HG03432 (cell line): ENCODE measurements around the gene DCXR.
A peak's percentile ranks its signal among the peaks of the same experiment; 100 is the strongest.

ENCODE experiments used
- ATAC-seq: cut with Tn5 transposase; IDR thresholded peaks from one replicate; pipeline ENCODE4 v1.9.1; 2021; ENCODE audit warnings: mild to moderate bottlenecking, moderate library complexity; ENCODE audit not compliant: unreplicated experiment

Gene DCXR

GRCh38 chr17:82024859-82025258 lies 12.6 kb downstream of the DCXR start:
- ATAC-seq, result no peak

DNA sequence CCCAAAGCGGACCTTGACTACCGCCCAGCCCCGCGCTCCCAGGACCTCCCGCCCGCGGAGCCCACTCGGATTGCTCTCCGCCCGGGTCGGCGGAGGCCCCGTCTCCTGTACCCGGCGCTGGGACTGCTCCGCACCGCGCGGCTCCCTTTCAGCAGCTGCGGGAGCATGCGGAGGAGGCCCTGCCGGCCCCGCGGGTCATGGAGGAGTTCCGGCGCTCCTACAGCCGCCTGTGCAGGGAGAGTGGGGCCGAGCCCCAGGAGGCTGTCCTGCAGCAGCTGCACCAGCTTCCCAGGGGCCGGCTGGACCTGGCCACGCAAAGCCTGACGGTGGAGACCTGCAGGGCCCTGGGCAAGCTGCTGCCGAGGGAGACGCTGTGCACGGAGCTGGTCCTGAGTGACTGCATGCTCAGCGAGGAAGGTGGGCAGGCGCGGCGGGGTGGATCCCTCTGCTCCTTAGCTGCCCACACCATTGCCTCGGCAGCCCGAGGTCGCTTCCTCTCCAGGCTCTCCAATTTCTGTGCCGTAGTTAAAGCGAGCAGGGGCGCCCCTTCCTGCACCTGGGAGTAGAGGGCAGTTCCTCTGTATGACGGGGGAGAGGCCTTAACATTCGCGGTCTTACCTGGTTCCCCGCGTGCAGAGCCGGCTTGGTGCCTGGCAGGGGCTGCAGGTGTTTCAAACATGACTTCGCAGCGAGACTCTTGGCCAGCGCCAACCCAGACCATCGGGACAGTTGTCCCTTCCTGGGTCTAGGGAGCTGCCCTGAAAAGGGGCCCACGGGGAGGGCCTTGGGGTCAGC lies 13.9 kb downstream of the DCXR start:
- ATAC-seq, result peak; percentile 1

- peak; percentile 84 for ATAC-seq
These were observed 14.5 kb downstream of the DCXR start, which contains the start of gene LRRC45 for GRCh38 chr17:82022981-82023446. Gene LRRC45, plus strand, starts transcription at chr17:82023305. Its CDS starts 339 bp downstream, at chr17:82023644.

- no peak for ATAC-seq
These were observed 15.1 kb downstream of the DCXR start, which contains the start of gene CENPX for GRCh38 chr17:82022310-82022980. Gene CENPX, minus strand, starts transcription at chr17:82022878. Its CDS starts 17 bp downstream, at chr17:82022861.

DNA sequence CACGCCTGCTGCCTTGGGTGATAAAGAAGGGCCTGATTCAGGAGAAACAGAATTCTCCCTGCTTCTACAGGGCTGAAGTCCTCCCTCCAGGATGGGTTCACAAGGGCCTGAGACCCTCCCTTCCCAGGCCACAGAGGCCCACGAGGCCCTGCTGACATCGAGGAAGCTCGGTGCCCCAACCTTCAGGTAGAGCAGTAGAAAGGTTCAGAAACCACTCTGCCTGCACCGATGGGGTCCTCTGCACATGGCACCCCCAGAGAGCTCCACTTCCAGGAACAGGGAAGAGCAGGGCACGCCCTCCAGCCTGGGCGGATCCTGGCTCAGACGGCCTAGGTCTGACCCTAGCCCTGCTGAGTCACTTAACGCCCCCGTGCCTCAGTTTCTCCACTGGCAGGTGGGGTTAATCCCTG lies 15.6 kb downstream of the DCXR start:
- ATAC-seq, result no peak

DNA sequence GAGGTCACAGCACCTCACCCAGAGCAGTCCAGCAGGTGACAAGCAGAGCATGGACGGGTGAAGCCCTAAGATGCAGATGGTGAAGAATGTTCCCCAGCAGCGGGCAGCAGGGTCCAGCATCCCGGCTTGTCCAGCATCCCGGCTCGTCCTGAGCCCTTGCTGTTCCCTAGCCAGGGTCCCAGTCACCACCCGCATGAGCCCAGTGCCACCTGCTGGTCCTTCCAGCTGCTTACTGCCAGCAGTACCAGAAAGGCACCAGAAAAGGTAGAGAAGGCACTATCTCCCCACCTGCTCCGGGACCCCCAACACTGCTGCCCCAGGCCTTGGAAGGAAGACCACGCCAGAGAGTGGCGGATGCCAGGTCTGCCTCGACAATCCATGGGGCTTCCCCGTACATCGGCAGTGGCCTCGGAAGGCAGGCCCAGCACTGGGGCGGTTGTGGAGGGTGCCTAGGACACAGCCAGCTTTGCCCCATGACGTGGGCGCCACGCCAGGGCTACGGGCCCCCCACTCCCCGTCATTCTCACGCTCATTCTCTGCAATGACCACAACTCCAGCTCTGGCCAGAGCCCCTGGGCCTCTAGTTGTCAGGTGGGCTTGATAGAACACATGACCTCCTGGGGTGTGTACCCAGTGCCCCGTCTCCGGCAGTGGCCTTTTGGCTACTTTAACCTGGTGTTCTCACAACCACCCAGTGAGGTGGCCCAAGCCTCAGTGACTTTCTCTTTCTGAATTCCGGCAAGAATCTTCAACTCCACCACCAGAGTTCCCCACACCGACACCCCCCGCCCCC lies 16.2 kb downstream of the DCXR start:
- no peak for ATAC-seq

- ATAC-seq, result no peak
These were observed 16.9 kb downstream of the DCXR start for GRCh38 chr17:82020572-82021106.

- no peak for ATAC-seq
These were observed 17.6 kb downstream of the DCXR start for GRCh38 chr17:82019690-82020571.

DNA sequence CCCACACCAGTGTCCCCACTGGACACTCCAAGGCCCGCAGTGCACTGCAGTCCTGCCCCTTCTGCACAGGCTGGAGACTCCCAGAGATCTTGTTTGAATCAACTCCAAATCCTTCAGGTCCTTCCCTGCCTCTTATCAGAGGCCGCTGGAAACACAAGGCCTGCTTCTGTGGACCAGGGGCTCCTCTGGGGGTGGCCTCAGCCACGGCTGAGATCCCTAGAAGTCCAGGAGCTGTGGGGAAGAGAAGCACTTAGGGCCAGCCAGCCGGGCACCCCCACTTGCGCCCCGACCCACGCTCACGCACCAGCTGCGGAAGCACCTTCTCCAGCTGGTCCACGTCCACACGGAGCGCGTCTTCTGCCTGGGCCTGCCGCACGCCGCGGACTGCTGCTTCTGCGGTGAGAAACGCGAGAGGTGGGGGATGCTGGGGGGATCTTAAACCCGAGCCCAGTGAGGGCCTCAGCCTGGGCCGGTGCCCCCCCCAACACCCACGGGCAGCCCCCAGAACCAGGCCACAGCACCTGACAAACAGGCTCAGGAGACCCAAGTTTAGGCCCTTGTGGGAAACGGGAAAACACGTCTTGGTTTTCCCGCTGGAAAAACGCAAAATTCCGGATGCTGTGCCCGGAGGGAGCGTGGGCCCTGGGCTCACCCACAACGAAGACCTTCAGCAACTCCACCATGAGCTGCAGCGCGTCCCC lies 18.4 kb downstream of the DCXR start:
- ATAC-seq, result no peak

DNA sequence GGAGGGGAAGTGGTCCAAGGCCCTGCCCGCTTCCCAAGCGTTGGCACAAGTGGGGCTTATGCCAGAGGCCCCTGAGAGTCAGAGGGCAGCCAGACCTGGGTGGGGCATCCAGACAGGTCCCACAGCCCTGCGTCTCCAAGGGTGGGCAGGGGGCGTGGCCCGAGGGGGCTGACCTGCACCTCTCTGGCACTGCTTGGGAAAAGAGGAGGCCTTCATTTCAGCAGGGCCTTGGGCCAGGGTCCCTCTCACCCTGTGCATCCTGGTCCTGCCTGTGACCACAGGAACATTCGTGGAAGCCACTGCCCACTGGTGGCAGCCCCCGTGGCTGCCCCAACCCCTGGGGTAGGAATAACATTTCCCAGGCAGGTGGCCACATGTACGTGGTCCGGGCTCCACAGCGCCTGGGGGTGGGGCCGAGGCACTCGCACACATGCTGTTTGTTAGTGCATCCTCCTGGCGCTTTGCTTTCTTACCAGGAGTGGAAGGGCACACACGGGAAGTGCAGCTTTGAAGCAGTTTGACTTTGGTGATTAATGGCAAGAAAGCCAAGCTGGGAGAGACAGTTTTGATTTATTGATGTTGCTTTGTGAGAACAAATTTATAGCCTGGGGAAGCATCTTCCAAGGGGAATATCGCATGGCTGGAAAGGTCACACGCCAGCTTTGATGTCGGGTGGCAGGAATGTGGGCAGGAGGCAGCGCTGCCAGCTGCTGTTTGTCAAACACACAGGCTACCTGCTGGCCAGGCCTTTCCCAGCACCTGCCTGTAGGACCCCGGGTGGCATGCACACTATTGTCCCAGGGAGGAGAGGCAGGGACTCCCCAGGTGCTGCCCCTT lies 19.1 kb downstream of the DCXR start:
- ATAC-seq, result no peak

- ATAC-seq, result no peak
These were observed 19.8 kb downstream of the DCXR start for GRCh38 chr17:82017612-82018151.

- no peak for ATAC-seq
These were observed 20.5 kb downstream of the DCXR start for GRCh38 chr17:82016875-82017459.

GRCh38 chr17:82016061-82016874 lies 21.2 kb downstream of the DCXR start:
- no peak for ATAC-seq

DNA sequence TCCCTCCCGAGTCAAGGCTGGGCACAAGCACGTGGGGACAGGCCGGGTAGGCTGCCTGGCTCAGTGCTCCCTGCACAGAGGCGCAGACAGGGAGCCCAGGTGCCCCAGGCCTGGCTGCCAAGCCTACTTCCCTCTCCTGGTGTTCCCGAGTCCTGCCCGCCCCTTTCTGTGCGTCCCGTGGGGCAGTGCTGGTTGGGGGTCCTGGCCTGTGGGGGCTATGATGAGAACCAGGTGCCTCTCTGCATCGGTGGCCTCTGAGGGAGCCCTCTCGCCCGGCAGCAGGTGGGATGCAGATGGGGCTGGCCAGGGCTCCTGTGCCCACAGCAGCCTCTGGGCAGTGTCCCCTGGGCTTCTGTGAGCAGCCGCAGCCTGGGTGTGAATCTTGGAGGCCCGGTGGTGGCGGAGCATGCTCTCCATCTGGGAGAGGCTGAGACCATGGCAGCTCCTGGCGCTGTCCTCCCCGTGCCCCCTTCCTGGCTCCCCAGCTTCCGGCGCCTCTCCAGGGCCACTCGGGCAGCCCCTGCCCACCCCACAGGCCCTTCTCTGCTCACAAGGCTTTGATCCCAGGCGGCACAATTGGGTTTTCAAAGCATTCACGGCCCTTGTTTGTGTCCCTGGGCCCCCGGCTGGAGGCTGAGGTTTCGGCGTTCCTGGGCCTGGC lies 22.1 kb downstream of the DCXR start:
- no peak for ATAC-seq

DNA sequence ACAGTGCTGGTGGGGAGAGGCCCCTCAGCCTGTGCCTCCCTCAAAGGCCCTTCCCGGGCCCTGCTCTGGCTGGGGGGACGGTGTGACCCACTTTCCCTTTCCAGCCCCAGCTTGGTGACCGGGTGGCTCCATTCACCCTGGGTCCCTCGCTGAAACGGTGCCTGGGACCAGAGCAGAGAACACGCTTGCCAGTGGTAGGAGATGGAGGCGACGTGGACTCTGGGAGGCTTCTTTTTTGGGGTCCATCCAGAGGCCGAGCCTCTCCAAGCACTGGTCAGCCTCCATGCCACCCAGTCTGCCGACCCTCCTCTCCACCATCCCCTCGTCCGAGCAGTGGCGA lies 22.6 kb downstream of the DCXR start:
- ATAC-seq, result no peak

GRCh38 chr17:82014432-82014831 lies 23.1 kb downstream of the DCXR start:
- no peak for ATAC-seq
